ENCODE data around the gene PDPR.
"Not testable (repeated sequence)": the region's sequence is repeated elsewhere in the genome, so short reads cannot be mapped to it uniquely, and the experiment has no call there.

PDPR gene

GRCh38 chr16:70166688-70167087 is 52.6 kb downstream of the PDPR start:
- not testable (repeated sequence) for DNase-seq

DNA sequence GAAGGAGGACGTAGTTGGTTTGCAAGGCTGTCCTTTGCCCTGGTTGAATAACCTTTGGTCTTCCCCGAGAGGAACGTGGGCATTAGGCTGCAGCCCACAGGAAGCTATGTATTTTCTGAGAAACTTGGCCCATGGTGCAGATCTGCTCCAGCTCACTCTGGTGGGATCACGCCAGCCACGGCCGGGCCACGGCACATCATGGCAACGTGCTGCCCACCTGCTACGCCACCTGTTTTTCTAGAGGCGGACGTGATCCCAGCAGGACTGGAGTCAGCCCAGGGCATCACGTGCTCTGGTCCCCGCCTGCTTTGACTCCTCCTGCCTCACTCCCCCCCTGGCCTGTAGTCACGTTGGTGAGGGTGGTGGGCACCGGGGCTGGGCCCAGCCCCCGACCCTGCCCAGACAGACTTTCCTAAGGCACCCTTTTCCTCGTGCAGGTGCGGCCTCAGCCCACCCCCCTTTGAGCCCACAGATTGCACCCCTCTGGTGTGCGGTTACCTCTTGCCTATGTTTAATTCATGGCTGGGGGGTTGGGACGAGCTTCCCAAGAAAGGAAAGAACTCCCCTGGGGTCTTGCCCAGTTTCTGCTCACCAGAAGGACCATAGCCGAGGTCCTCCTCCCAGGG is 59.2 kb downstream of the PDPR start, which contains the start of gene CLEC18C:
TSS of gene CLEC18C (plus strand) at position 576 of the 626 bp plus-strand sequence. CDS start 492 bp downstream, outside the sequence.
- not testable (repeated sequence) for DNase-seq

GRCh38 chr16:70173916-70174315 is 59.8 kb downstream of the PDPR start:
- DNase-seq, result not testable (repeated sequence)

DNA sequence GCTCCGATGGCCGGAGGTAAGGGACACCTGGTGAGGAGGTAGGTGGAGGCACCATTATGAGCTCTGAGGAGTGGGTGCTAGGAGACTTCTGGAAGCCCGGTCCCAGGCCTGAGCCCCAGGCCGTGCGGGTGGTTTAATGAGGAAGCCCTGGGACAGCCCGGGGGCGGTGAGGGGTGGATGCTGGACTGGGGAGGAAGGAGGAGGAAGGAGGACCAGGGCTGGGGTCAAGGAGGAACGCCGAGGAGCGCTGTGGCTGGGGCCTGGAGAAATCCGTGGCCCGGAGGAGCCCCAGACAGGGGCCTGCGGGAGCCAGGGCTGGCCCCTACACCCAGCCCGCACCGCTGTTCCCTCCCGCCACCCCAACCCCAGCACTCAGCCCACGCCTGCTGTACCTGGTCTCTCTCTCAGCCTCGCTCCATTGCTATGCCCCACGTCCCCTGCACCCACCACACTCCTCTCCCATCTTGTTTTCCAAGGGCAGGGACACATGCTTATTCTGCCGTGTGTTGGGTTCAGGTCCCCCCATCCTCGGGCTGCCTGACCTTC is 60.3 kb downstream of the PDPR start:
- DNase-seq, result not testable (repeated sequence)

DNA sequence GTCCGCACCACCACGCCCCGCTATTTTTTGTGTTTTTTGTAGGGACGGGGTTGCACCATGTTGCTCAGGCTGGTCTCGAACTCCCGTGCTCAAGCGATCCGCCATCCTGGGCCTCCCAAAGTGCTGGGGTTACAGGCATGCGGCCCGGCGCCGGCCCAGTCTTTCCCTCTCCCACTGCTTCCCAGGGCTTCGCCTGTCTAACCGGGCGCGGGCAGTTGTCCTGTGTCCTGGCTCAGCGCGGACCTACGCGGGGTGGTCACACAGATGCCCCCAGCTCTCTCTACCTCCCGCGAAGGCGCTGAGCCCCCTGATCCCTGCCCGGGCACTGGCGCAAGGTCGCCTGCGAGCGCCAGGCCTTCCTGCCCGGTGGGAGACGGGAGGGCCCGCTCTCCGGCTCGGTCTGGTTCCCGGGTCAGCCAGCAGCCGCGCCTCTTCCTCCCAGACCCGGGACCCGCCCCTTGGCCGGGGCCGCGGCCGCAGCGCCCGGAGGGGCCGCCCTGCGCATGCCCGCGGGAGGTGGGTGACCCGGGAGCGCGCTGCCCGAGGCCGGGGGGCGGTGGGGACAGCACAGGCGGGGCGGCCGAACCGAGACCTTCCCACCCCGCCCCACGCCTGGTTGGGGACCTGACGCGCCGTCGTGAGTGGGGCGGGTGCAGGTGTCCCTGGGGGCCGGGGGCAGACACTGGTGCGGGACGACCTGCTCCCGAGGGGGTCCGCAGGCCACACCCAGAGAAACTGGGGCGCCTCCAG is 73.9 kb downstream of the PDPR start:
- DNase-seq, result not testable (repeated sequence)

DNA sequence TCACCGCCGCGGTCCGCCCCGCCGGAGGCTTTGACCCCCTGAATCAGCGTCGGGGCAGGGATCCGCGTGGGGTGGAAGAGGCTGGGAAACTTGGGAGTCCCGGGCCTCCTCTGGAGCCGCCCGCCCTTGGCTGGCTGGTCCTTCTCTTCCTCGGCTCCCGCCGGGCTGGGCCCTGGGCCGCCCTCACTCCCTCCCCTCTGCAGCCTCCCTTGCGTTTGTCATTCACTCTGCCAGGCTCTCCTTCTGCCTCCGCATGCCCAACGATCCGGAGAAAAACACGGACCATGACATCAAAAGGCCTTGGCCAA is 74.4 kb downstream of the PDPR start:
- not testable (repeated sequence) for DNase-seq

DNA sequence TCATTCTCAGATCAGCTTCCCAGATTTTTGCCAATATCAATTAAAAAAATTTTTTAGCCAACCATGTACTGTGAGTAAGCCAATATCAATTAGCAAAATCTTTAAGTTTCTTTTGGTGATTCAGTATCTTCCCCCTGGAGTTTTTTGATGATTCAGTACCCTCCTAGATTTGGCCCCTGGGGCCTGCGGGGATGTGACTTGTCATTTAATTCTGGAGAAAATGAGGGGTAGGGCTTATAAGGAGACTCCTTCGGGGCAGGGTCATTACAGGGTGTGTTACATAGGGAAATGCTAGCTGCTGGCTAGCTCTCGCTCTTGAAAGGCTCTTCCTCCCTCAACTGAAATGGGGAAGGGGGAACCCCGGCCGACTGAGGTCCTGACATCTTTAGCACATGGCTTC is 76.4 kb downstream of the PDPR start:
- not testable (repeated sequence) for DNase-seq

GRCh38 chr16:70196683-70197300 is 82.7 kb downstream of the PDPR start:
- not testable (repeated sequence) for DNase-seq

DNA sequence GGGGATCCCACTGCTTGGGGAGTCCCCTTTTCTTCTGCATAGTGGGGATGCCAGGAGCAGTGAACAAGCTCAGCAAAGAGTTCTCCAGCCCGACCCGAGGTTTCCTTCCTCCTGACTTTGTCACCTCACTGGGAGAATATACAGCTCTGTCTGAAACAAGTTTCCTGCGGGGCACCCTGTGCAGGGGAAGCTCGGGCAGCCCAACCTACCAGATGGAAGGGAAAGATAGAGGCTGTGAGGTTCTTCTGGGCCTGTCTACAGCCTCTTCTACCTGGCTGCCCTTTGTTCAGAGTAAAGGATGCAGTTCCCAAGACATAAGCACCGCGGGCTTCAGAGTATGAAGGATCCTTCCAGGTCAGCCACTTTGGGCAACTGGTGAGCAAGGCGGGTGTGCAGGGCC is 83.5 kb downstream of the PDPR start:
- not testable (repeated sequence) for DNase-seq

- not testable (repeated sequence) for DNase-seq
Observed at GRCh38 chr16:70198230-70198629, 84.1 kb downstream of the PDPR start.

DNA sequence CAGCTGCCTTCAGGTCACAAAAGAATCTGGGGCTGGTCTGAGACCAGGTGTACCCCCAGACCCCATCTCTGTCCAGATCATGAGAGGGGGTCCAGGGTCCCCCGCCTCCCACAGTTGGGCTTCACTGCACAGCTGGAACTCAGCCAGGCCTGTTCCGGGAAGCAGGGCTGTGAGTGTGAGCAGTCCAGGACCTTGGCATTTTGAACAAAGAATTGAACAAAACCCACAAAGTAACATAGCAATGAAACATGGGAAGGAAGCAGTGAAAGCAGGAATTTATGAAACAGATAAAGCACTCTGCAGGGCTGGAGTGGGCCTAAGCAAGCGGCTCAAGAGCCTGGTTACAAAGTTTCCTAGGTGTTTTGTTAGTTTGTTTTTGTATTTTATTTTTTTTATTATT is 84.5 kb downstream of the PDPR start:
- not testable (repeated sequence) for DNase-seq

DNA sequence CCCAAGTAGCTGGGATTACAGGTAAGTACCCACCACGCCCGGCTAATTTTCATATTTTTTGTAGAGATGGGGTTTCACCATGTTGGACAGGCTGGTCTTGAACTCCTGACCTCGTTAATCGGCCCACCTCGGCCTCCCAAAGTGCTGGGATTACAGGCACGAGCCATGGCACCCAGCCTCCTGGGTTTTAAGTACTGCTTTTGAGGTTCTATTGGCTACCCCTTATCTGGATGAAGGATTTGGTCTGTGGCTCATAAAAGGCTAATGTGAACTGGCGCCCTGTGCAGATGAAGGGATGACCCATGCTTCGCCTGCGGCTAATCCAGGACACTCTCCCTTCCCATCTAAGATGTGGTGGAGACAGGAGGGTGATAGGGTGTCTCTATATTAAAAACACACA is 85.0 kb downstream of the PDPR start:
- DNase-seq, result not testable (repeated sequence)

GRCh38 chr16:70200063-70200462 is 85.9 kb downstream of the PDPR start:
- DNase-seq, result not testable (repeated sequence)

DNA sequence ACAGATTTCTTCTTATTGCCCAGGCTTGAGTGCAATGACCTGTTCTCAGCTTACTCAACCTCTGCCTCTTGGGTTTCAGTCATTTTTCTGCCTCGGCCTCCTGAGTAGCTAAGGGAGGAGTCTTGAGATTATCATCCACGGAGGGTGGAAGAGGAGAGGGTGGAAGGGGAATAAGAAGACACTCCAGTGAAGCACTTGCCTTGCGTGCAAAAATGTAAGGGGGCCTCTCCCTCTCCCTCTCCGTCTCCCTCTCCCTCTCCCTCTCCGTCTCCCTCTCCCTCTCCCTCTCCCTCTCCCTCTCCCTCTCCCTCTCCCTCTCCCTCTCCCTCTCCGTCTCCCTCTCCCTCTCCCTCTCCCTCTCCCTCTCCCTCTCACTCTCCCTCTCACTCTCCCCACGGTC is 89.4 kb downstream of the PDPR start:
- DNase-seq, result not testable (repeated sequence)

- DNase-seq, result not testable (repeated sequence)
Observed at GRCh38 chr16:70204010-70204409, 89.9 kb downstream of the PDPR start.

- DNase-seq, result not testable (repeated sequence)
Observed at GRCh38 chr16:70204668-70205405, 90.7 kb downstream of the PDPR start.

DNA sequence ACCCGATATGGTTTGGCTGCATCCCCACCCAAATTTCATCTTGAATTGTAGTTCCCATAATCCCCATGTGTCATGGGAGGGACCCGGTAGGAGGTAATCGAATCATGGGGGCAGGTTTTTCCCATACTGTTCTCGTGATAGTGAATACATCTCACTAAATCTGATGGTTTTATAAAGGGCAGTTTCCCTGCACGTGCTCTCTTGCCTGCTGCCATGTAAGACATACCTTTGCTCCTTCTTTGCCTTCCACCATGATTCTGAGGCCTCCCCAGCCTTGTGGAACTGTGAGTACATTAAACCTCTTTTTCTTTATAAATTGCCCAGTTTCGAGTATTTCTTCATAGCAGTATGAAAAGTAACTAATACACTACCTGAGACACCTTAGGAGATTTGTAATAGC is 92.2 kb downstream of the PDPR start:
- not testable (repeated sequence) for DNase-seq

All from stimulated activated CD4-positive, alpha-beta T cell treated with anti-CD3 and anti-CD28 coated beads, Interleukin-1b, Interleukin-23, amount 100 ng/mL, for 48 hours (primary cell).